ENCODE measurements around the gene UBL7.
"Not testable (repeated sequence)": the region's sequence is repeated elsewhere in the genome, so short reads cannot be mapped to it uniquely, and the experiment has no call there.

UBL7 gene

GRCh38 chr15:74463634-74464033 lies 2.7 kb upstream of the UBL7 start:
- peak overlapping the region; percentile 97; the same call in 1 of the 2 replicates for H3K27ac ChIP-seq (ENCODE audit: low read length)
- peaks cover 38% of the 10 kb centered on the region for H3K4me1 ChIP-seq (ENCODE audit: low read length)
- no peak overlapping the region for H3K9ac ChIP-seq (ENCODE audit: low read length)
- H3K79me2 ChIP-seq (ENCODE audit: low read length), result peaks cover 60% of the 10 kb centered on the region
- H3K9me3 ChIP-seq (ENCODE audit: insufficient read depth, low read length), result 0 out of 2 replicates have a peak, but pooled peaks cover 2% of the 10 kb centered on the region
- peak overlapping the region; percentile 74 for H3K4me2 ChIP-seq (ENCODE audit: low read length)
- TF ChIP-seq EZH2phosphoT487 (IDR thresholded peaks at IDR 0.05; ENCODE audit: low read depth) (no peak), CTCF (IDR thresholded peaks at IDR 0.05; ENCODE audit: low read depth, low read length) (no peak)
- peak overlapping the region; percentile 83 for H3K4me3 ChIP-seq (ENCODE audit: low read length)
- H3K36me3 ChIP-seq (replicated peaks; ENCODE audit: low read depth, low read length), result peaks cover 41% of the 10 kb centered on the region
- 0 out of 2 replicates have a peak, but pooled peaks cover 2% of the 10 kb centered on the region for H4K20me1 ChIP-seq (ENCODE audit: insufficient read depth, low read length)
- no peak overlapping the region for H2AFZ ChIP-seq (ENCODE audit: low read depth, low read length)
- H3K27me3 ChIP-seq (ENCODE audit: low read depth, low read length), result no peaks in the 10 kb centered on the region

GRCh38 chr15:74461847-74462511 lies 1.0 kb upstream of the UBL7 start:
- 0 out of 2 replicates have a peak, but pooled peaks cover 3% of the 10 kb centered on the region for H4K20me1 ChIP-seq (ENCODE audit: insufficient read depth, low read length)
- peaks cover 45% of the 10 kb centered on the region for H3K36me3 ChIP-seq (replicated peaks; ENCODE audit: low read depth, low read length)
- H3K9me3 ChIP-seq (ENCODE audit: insufficient read depth, low read length), result 0 out of 2 replicates have a peak, but pooled peaks cover 2% of the 10 kb centered on the region
- peaks cover 41% of the 10 kb centered on the region for H3K4me1 ChIP-seq (ENCODE audit: low read length)
- peaks cover 70% of the 10 kb centered on the region for H3K79me2 ChIP-seq (ENCODE audit: low read length)
- peak overlapping the region; percentile 74 for H3K4me2 ChIP-seq (ENCODE audit: low read length)
- peak overlapping the region; percentile 97 for H3K27ac ChIP-seq (ENCODE audit: low read length)
- no peak for TF ChIP-seq EZH2phosphoT487 (IDR thresholded peaks at IDR 0.05; ENCODE audit: low read depth)
- no peak for TF ChIP-seq CTCF (IDR thresholded peaks at IDR 0.05; ENCODE audit: low read depth, low read length)
- no peak overlapping the region for H2AFZ ChIP-seq (ENCODE audit: low read depth, low read length)
- H3K9ac ChIP-seq (ENCODE audit: low read length), result peak overlapping the region; percentile 98
- no peaks in the 10 kb centered on the region for H3K27me3 ChIP-seq (ENCODE audit: low read depth, low read length)
- H3K4me3 ChIP-seq (ENCODE audit: low read length), result peak overlapping the region; percentile 83

GRCh38 chr15:74460298-74460697 lies 662 bp downstream of the UBL7 start:
- Histone ChIP-seq H3K9ac (ENCODE audit: low read length) (peak overlapping the region; percentile 98), H3K27me3 (ENCODE audit: low read depth, low read length) (no peaks in the 10 kb centered on the region), H3K4me3 (ENCODE audit: low read length) (peak overlapping the region; percentile 83), H3K4me1 (ENCODE audit: low read length) (peaks cover 44% of the 10 kb centered on the region), H4K20me1 (ENCODE audit: insufficient read depth, low read length) (0 out of 2 replicates have a peak, but pooled peaks cover 3% of the 10 kb centered on the region), H3K9me3 (ENCODE audit: insufficient read depth, low read length) (0 out of 2 replicates have a peak, but pooled peaks cover 2% of the 10 kb centered on the region), H3K27ac (ENCODE audit: low read length) (peak overlapping the region; percentile 97), H3K36me3 (replicated peaks; ENCODE audit: low read depth, low read length) (peaks cover 43% of the 10 kb centered on the region), H2AFZ (ENCODE audit: low read depth, low read length) (no peak overlapping the region), H3K79me2 (ENCODE audit: low read length) (peaks cover 70% of the 10 kb centered on the region), H3K4me2 (ENCODE audit: low read length) (peak overlapping the region; percentile 56)
- TF ChIP-seq CTCF (IDR thresholded peaks at IDR 0.05; ENCODE audit: low read depth, low read length), result no peak
- no peak for TF ChIP-seq EZH2phosphoT487 (IDR thresholded peaks at IDR 0.05; ENCODE audit: low read depth)

- H3K4me3 ChIP-seq (ENCODE audit: low read length), result peak overlapping the region; percentile 83
- H2AFZ ChIP-seq (ENCODE audit: low read depth, low read length), result not testable (repeated sequence)
Observed at GRCh38 chr15:74459798-74460197, 1.2 kb downstream of the UBL7 start.

More at GRCh38 chr15:74459798-74460197, 1.2 kb downstream of the UBL7 start:
- peaks cover 46% of the 10 kb centered on the region for H3K36me3 ChIP-seq (replicated peaks; ENCODE audit: low read depth, low read length)
- not testable (repeated sequence) for H3K9me3 ChIP-seq (ENCODE audit: insufficient read depth, low read length); H4K20me1 ChIP-seq (ENCODE audit: insufficient read depth, low read length); H3K27me3 ChIP-seq (ENCODE audit: low read depth, low read length)
- H3K4me2 ChIP-seq (ENCODE audit: low read length), result peak overlapping the region; percentile 56
- peak overlapping the region; percentile 97 for H3K27ac ChIP-seq (ENCODE audit: low read length)
- peaks cover 45% of the 10 kb centered on the region for H3K4me1 ChIP-seq (ENCODE audit: low read length)
- peak overlapping the region; percentile 98 for H3K9ac ChIP-seq (ENCODE audit: low read length)
- peaks cover 65% of the 10 kb centered on the region for H3K79me2 ChIP-seq (ENCODE audit: low read length)
